Calu3 (cell line): ENCODE measurements around the gene IQCK. TPM values are rescaled to one million over a fixed set of nuclear protein-coding genes. Genes with fewer than 3 reads are reported as not detected.

ENCODE experiments used
- BruUV-seq: library from RNA; stranded (reverse); fragments of 400-500 nt; replicated peaks from 2 replicates; lab custom pipeline; 2021; lab: Mats Ljungman, UMichigan
- CTCF ChIA-PET: fragments of 300-600 bp; sonication (Branson Sonifier 250); formaldehyde crosslinking; loops from one replicate; lab custom pipeline; 2022; ENCODE audit warnings: antibody characterized with exemption; lab: Charles Lee
- DNase-seq: peaks from one replicate; pipeline ENCODE4 v3.0.0; 2022
- H3K27ac Mint-ChIP-seq: one replicate; pipeline ENCODE4 v1.8.0; 2022; ENCODE audit warnings: mixed read lengths; ENCODE audit not compliant: unreplicated experiment
- H3K27me3 Mint-ChIP-seq: one replicate; pipeline ENCODE4 v1.8.0; 2022; ENCODE audit warnings: mixed read lengths; ENCODE audit not compliant: unreplicated experiment
- H3K36me3 Mint-ChIP-seq: one replicate; pipeline ENCODE4 v1.8.0; 2022; ENCODE audit warnings: mild to moderate bottlenecking, moderate library complexity, mixed read lengths; ENCODE audit not compliant: insufficient read depth, unreplicated experiment
- H3K4me1 Mint-ChIP-seq: one replicate; pipeline ENCODE4 v1.8.0; 2022; ENCODE audit warnings: mild to moderate bottlenecking, low read depth, mixed read lengths; ENCODE audit not compliant: unreplicated experiment
- H3K4me3 Mint-ChIP-seq: one replicate; pipeline ENCODE4 v1.8.0; 2022; ENCODE audit warnings: mild to moderate bottlenecking, low read depth, moderate library complexity, mixed read lengths; ENCODE audit not compliant: unreplicated experiment
- H3K9me3 Mint-ChIP-seq: one replicate; pipeline ENCODE4 v1.8.0; 2022; ENCODE audit warnings: low read depth, mixed read lengths; ENCODE audit not compliant: unreplicated experiment
- intact Hi-C: fragments of 100-400 bp; cut with micrococcal nuclease; formaldehyde crosslinking; loops from one replicate; pipeline ENCODE4 v1.10.0; 2022; ENCODE audit not compliant: unreplicated experiment
- total RNA-seq: library from RNA; stranded (reverse); gene quantifications from 2 replicates; pipeline ENCODE4 v1.2.3, GENCODE V29; 2022
- TF ChIP-seq, protein P1 (sequence below): fragments of 200-600 bp; IDR thresholded peaks from one replicate; pipeline ENCODE4 v1.8.0; 2022; ENCODE audit warnings: antibody characterized with exemption; ENCODE audit not compliant: unreplicated experiment

Gene IQCK
- total RNA-seq, 1 experiment from 2014 or later: 42.5 TPM

DNA sequence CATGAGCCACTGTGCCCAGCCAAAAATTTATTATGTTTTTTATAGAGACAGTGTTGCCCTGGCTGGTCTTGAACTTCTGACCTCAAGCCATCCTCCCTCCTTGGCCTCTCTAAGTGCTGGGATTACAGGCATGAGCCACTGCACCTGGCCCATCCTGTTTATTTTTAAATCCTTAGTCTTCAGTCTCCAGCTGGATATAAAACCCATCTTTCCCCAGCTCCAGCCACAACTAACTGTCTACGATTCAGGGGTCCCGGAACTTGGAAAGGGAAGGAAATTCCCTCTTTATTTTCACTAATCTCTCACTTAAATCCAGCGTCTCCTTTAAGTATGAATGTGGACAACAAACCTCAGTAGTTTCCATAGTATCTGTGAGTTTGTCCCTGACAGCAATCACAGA lies 62.2 kb downstream of the IQCK start:
- DNase-seq: no peak
- TF ChIP-seq, protein P1, sequence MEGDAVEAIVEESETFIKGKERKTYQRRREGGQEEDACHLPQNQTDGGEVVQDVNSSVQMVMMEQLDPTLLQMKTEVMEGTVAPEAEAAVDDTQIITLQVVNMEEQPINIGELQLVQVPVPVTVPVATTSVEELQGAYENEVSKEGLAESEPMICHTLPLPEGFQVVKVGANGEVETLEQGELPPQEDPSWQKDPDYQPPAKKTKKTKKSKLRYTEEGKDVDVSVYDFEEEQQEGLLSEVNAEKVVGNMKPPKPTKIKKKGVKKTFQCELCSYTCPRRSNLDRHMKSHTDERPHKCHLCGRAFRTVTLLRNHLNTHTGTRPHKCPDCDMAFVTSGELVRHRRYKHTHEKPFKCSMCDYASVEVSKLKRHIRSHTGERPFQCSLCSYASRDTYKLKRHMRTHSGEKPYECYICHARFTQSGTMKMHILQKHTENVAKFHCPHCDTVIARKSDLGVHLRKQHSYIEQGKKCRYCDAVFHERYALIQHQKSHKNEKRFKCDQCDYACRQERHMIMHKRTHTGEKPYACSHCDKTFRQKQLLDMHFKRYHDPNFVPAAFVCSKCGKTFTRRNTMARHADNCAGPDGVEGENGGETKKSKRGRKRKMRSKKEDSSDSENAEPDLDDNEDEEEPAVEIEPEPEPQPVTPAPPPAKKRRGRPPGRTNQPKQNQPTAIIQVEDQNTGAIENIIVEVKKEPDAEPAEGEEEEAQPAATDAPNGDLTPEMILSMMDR: no peak
- BruUV-seq: no TSS peak
- H3K36me3 Mint-ChIP-seq: peaks cover 6% of the 10 kb centered on the region
- intact Hi-C loops: no loop called here
- H3K4me3 Mint-ChIP-seq: no peak overlapping the region
- H3K4me1 Mint-ChIP-seq: peaks cover 7% of the 10 kb centered on the region
- H3K27ac Mint-ChIP-seq: no peak overlapping the region
- no peaks in the 10 kb centered on the region for H3K9me3 Mint-ChIP-seq
- CTCF ChIA-PET: interaction anchor here (0.5 kb wide), 1 partner anchor 28 kb away, joined by 3 read pairs; no protein-coding TSS in a partner anchor
- H3K27me3 Mint-ChIP-seq: no peaks in the 10 kb centered on the region

DNA sequence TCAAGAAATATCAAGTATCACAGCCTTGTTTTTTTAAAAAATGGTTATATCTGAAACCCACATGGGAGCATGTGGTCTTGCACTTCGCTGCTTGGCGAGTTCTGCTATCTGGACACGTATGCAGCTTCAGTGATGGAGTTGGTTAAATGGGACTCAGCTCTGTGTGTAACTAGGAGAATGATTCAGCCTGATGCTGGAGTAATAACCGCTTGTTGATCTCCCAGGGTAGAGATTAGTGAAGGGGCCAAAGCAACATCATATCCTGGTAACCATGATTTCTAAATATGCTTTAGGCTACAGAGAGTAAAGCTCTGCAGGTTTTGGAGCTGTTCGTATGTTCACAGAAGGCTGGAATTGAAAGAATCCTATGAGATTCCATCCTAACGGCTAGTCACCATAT lies 63.2 kb downstream of the IQCK start:
- no peak overlapping the region for H3K27ac Mint-ChIP-seq
- no peaks in the 10 kb centered on the region for H3K9me3 Mint-ChIP-seq
- BruUV-seq: no TSS peak
- intact Hi-C loops: no loop called here
- CTCF ChIA-PET: no interaction called here
- TF ChIP-seq, protein P1: no peak
- peaks cover 16% of the 10 kb centered on the region for H3K4me1 Mint-ChIP-seq
- DNase-seq: no peak
- no peak overlapping the region for H3K4me3 Mint-ChIP-seq
- H3K27me3 Mint-ChIP-seq: no peaks in the 10 kb centered on the region
- H3K36me3 Mint-ChIP-seq: peaks cover 6% of the 10 kb centered on the region

DNA sequence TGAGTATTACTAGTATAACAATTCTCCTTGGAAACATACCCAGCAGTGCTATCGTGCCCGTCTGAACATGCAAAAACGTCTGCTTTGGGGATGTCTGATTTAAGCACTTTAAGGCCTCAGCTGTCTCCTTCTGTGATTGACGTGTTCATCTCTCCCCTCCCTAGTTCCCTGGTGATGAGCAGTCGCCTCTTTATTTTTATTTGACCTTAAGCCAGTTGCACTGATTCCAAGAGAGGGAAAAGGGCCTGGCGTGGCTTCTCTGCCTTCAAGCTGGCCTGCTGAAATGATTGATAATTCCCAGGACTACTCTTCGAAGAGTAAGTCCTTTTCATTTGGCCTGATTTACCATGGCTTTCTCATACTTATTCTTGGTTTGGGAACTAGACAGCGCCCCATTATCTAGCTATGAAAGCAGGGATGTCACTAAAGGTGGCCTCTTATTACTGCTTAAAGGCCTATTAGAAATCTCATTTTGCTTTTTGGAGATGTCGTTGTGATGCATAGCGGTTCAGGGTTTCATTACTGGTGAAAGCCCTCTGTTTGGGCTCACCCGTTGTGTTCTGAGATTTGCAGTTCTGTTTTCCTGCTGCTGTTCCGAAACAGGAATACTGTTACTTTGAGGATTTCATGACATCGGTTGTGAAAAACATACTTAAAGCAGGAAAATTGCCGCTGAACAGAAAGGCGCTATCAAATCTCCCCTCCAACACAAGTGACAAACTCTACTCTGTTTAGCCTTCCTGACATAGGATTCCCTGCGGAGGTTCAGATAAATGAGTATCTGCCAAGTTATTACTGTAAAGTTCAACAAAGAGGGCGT lies 65.5 kb downstream of the IQCK start:
- H3K4me3 Mint-ChIP-seq: no peak overlapping the region
- H3K27ac Mint-ChIP-seq: no peak overlapping the region
- CTCF ChIA-PET: interaction anchor here (0.6 kb wide), 1 partner anchor 45 kb away, joined by 4 read pairs; no protein-coding TSS in a partner anchor
- no peak for DNase-seq
- no peaks in the 10 kb centered on the region for H3K9me3 Mint-ChIP-seq
- TF ChIP-seq, protein P1: no peak
- peaks cover 20% of the 10 kb centered on the region for H3K4me1 Mint-ChIP-seq
- peaks cover 6% of the 10 kb centered on the region for H3K36me3 Mint-ChIP-seq
- intact Hi-C loops: no loop called here
- no TSS peak for BruUV-seq
- no peaks in the 10 kb centered on the region for H3K27me3 Mint-ChIP-seq

DNA sequence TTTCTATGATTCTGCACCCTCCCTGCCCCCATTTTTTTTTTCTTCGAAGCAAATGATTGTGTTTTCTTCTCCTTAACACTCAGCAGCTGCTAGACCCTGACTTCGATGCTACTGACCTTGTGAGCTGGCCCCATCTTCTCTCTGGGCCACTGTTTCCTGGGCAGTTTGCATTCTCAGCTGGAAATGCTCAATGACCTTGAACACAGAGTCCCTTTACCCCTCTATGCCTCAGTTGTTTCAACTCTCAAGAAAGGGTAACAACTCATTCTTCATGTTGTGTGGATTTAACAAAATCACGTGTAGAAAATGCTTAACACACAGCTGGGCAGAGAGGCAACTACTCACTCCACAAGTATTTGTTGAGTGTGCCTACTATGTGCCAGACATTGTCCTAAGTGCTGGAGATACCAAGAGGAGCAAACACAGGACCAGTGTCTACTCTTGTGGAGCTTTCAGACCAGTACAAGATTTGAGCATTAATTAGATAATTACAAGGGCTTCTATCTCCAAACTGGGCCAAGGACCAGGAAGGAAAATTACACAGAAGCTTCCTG lies 66.2 kb downstream of the IQCK start:
- BruUV-seq: no TSS peak
- no peak overlapping the region for H3K27ac Mint-ChIP-seq

More for the DNA sequence above, 66.2 kb downstream of the IQCK start:
- intact Hi-C loops: no loop called here
- peaks cover 20% of the 10 kb centered on the region for H3K4me1 Mint-ChIP-seq
- no peaks in the 10 kb centered on the region for H3K9me3 Mint-ChIP-seq
- CTCF ChIA-PET: interaction anchor here (0.6 kb wide), 1 partner anchor 44 kb away, joined by 4 read pairs; no protein-coding TSS in a partner anchor
- H3K27me3 Mint-ChIP-seq: no peaks in the 10 kb centered on the region
- DNase-seq: no peak
- H3K36me3 Mint-ChIP-seq: peaks cover 6% of the 10 kb centered on the region
- TF ChIP-seq, protein P1: no peak
- no peak overlapping the region for H3K4me3 Mint-ChIP-seq
